HepG2 (cell line): Measurements from ENCODE around the gene CIITA. TPM values are rescaled to one million over a fixed set of nuclear protein-coding genes. Genes with fewer than 3 reads are reported as not detected.

Source experiments
- HDAC6 ChIP-seq: fragments of 200-600 bp; sonication (generic); IDR thresholded peaks from 2 replicates; pipeline ENCODE4 v1.7.0; 2017; ENCODE audit warnings: mild to moderate bottlenecking, antibody characterized with exemption, low read length, low read depth
- HNRNPL ChIP-seq: fragments of 200-400 bp; formaldehyde crosslinking; IDR thresholded peaks from 2 replicates; pipeline ENCODE4 v1.6.1; 2017; ENCODE audit warnings: mild to moderate bottlenecking, low read depth, low read length
- KDM6A ChIP-seq: IDR thresholded peaks from 2 replicates; pipeline ENCODE4 v1.6.1; 2016; ENCODE audit warnings: low read depth
- MAFF ChIP-seq: IDR thresholded peaks from 2 replicates; pipeline ENCODE4 v1.6.1; 2011; ENCODE audit warnings: low read depth, low read length, improper control_type of control experiment
- MBD4 ChIP-seq: IDR thresholded peaks from 2 replicates; pipeline ENCODE4 v1.6.1; 2012; ENCODE audit warnings: low read length, inconsistent platforms, borderline replicate concordance
- NCOR1 ChIP-seq: fragments of 200-600 bp; sonication (generic); IDR thresholded peaks from 2 replicates; pipeline ENCODE4 v1.7.0; 2017; ENCODE audit warnings: antibody characterized with exemption, low read length, borderline replicate concordance
- RARA ChIP-seq: IDR thresholded peaks from 2 replicates; pipeline ENCODE4 v1.6.1; 2016; ENCODE audit warnings: missing genetic modification reagents, missing compliant biosample characterization
- RCOR2 ChIP-seq: IDR thresholded peaks from 2 replicates; pipeline ENCODE4 v1.6.1; 2016; ENCODE audit warnings: missing biosample characterization, missing genetic modification reagents
- RNF2 ChIP-seq: fragments of 450-650 bp; conservative IDR thresholded peaks from 2 replicates; pipeline ENCODE4 v1.6.1; 2016; ENCODE audit warnings: low read depth
- RORA ChIP-seq: sonication (generic); formaldehyde crosslinking; IDR thresholded peaks from 2 replicates; pipeline ENCODE4 v1.5.0; 2020; ENCODE audit warnings: mild to moderate bottlenecking, missing genetic modification reagents, moderate library complexity
- RXRB ChIP-seq: IDR thresholded peaks from 2 replicates; pipeline ENCODE4 v1.6.1; 2016; ENCODE audit warnings: borderline replicate concordance, missing genetic modification reagents, missing compliant biosample characterization
- SSRP1 ChIP-seq: IDR thresholded peaks from 2 replicates; pipeline ENCODE4 v1.6.1; 2016; ENCODE audit warnings: control low read depth
- ZNF3 ChIP-seq: IDR thresholded peaks from 2 replicates; pipeline ENCODE4 v1.7.0; 2017; ENCODE audit warnings: inconsistent platforms
- ZNF44 ChIP-seq: sonication (generic); formaldehyde crosslinking; IDR thresholded peaks from 2 replicates; pipeline ENCODE4 v1.5.1; 2020; ENCODE audit warnings: mild to moderate bottlenecking, missing genetic modification reagents
- ZNF598 ChIP-seq: sonication (generic); formaldehyde crosslinking; IDR thresholded peaks from 2 replicates; pipeline ENCODE4 v1.5.1; 2020; ENCODE audit warnings: mild to moderate bottlenecking, missing genetic modification reagents, borderline replicate concordance
- ZNF629 ChIP-seq: sonication (generic); formaldehyde crosslinking; conservative IDR thresholded peaks from 2 replicates; pipeline ENCODE4 v1.5.0; 2020; ENCODE audit warnings: missing genetic modification reagents
- ZNF761 ChIP-seq: sonication (generic); formaldehyde crosslinking; conservative IDR thresholded peaks from 2 replicates; pipeline ENCODE4 v1.4.0; 2020; ENCODE audit warnings: mild to moderate bottlenecking, missing genetic modification reagents
- ZNF780A ChIP-seq: sonication (generic); formaldehyde crosslinking; IDR thresholded peaks from 2 replicates; pipeline ENCODE4 v1.8.0; 2022; ENCODE audit warnings: mild to moderate bottlenecking, missing genetic modification reagents, moderate library complexity
- ZSCAN31 ChIP-seq: sonication (generic); formaldehyde crosslinking; IDR thresholded peaks from 2 replicates; pipeline ENCODE4 v1.5.0; 2020; ENCODE audit warnings: low read depth, mild to moderate bottlenecking, missing genetic modification reagents
- polyA plus RNA-seq, 8 experiments: library from polyadenylated mRNA; depleted of rRNA in 3 of 8; stranded (reverse) in 7 of 8; unstranded in 1 of 8; fragments of >200 nt; fragmentation: Illumina TruSeq in 4 of 8; extraction: Trizol in 4 of 8; gene quantifications; 2 replicates each; pipeline versions ENCODE4 v1.2.1 to v1.2.3, GENCODE V29; 2011 to 2016; ENCODE audit warnings: low read depth in 4 of 8, missing spikeins in 1 of 8, mixed read lengths in 1 of 8; ENCODE audit not compliant: insufficient read depth in 1 of 8
- total RNA-seq, 5 experiments: library from RNA; depleted of rRNA; stranded (reverse); fragments of >200 nt; fragmentation: Illumina TruSeq; extraction: Trizol; gene quantifications; 2 replicates each; pipeline ENCODE4 v1.2.3, GENCODE V29; 2016; ENCODE audit warnings: low read depth in 1 of 5
- TF ChIP-seq, protein P1 (sequence below): sonication (generic); formaldehyde crosslinking; IDR thresholded peaks from 2 replicates; pipeline ENCODE4 v1.4.0; 2020; ENCODE audit warnings: missing genetic modification reagents, borderline replicate concordance
- TF ChIP-seq, protein P2 (sequence below): sonication (generic); formaldehyde crosslinking; IDR thresholded peaks from 2 replicates; pipeline ENCODE4 v1.4.0; 2020; ENCODE audit warnings: missing genetic modification reagents
- TF ChIP-seq, protein P3 (sequence below): IDR thresholded peaks from 2 replicates; pipeline ENCODE4 v1.6.1; 2016; ENCODE audit warnings: mild to moderate bottlenecking, missing biosample characterization, missing genetic modification reagents
- TF ChIP-seq, protein P4 (sequence below): sonication (generic); formaldehyde crosslinking; IDR thresholded peaks from 2 replicates; pipeline ENCODE4 v1.8.1; 2022; ENCODE audit warnings: mild to moderate bottlenecking, missing genetic modification reagents
- TF ChIP-seq, protein P5 (sequence below): IDR thresholded peaks from 2 replicates; pipeline ENCODE4 v1.6.1; 2016; ENCODE audit warnings: low read depth, control low read depth

The CIITA gene
- total and polyA plus RNA-seq, 2 of the 13 experiments (the other 11 are each of a cell fraction or from before 2014, with no cell fraction given), result 0.08 to 0.09 TPM

DNA sequence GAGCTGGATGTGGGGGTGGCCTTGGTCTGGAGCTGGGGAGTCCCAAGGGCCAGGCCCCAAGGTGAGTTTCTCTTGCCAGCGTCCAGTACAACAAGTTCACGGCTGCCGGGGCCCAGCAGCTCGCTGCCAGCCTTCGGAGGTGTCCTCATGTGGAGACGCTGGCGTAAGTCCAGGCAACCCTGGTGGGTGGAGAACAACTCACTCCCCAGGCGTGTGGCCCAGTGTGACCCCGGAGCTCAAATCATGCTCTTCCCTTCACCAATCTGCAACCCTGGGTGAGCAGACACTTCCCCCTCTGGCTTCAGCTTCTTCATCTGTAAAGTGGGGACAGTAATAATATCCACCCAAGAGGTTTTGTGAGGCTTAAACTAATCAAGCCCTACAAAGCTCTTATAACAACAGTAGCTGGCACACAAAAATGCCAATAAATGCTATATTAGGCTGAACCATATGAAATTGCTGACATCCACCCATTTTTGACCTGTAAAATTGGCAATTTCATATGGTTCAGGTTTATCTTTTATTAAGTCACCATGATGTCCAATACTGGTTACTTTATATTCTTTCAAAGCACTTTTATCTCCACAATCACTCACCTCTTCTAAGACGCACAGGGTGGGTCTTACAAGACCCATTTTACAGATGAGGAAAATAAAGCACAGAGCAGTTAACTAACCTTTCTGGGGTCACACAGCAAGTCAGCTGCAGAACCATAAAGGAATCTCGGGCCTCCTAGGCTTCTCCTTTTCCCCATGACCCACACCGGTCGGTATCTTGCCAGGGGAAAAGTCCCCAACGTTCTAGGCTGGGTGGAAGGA lies 45.5 kb downstream of the CIITA start (continued):
- TF ChIP-seq, protein P1, sequence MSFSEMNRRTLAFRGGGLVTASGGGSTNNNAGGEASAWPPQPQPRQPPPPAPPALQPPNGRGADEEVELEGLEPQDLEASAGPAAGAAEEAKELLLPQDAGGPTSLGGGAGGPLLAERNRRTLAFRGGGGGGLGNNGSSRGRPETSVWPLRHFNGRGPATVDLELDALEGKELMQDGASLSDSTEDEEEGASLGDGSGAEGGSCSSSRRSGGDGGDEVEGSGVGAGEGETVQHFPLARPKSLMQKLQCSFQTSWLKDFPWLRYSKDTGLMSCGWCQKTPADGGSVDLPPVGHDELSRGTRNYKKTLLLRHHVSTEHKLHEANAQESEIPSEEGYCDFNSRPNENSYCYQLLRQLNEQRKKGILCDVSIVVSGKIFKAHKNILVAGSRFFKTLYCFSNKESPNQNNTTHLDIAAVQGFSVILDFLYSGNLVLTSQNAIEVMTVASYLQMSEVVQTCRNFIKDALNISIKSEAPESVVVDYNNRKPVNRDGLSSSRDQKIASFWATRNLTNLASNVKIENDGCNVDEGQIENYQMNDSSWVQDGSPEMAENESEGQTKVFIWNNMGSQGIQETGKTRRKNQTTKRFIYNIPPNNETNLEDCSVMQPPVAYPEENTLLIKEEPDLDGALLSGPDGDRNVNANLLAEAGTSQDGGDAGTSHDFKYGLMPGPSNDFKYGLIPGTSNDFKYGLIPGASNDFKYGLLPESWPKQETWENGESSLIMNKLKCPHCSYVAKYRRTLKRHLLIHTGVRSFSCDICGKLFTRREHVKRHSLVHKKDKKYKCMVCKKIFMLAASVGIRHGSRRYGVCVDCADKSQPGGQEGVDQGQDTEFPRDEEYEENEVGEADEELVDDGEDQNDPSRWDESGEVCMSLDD, result no peak
- TF ChIP-seq ZNF44 (CRISPR knock-in tag) (0 out of 2 replicates have a peak, but pooled peaks have one; percentile 27), MAFF (peak; percentile 49; the same call in 1 of the 2 replicates), ZSCAN31 (CRISPR knock-in tag) (0 out of 2 replicates have a peak, but pooled peaks have one; percentile 34), ZNF780A (CRISPR knock-in tag) (no peak), ZNF761 (no peak), RCOR2 (CRISPR knock-in tag) (peak; percentile 66; the same call in 1 of the 2 replicates), HNRNPL (0 out of 2 replicates have a peak, but pooled peaks have one; percentile 29), KDM6A (no peak), MBD4 (no peak), HDAC6 (no peak), ZNF629 (CRISPR knock-in tag) (peak; percentile 83), ZNF598 (no peak), SSRP1 (CRISPR knock-in tag) (no peak), RARA (peak; percentile 49), RXRB (CRISPR knock-in tag) (peak; percentile 80), RORA (CRISPR knock-in tag) (no peak), ZNF3 (no peak), RNF2 (no peak), NCOR1 (no peak)
- TF ChIP-seq, protein P2, sequence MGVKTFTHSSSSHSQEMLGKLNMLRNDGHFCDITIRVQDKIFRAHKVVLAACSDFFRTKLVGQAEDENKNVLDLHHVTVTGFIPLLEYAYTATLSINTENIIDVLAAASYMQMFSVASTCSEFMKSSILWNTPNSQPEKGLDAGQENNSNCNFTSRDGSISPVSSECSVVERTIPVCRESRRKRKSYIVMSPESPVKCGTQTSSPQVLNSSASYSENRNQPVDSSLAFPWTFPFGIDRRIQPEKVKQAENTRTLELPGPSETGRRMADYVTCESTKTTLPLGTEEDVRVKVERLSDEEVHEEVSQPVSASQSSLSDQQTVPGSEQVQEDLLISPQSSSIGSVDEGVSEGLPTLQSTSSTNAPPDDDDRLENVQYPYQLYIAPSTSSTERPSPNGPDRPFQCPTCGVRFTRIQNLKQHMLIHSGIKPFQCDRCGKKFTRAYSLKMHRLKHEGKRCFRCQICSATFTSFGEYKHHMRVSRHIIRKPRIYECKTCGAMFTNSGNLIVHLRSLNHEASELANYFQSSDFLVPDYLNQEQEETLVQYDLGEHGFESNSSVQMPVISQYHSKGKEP (CRISPR knock-in tag), result no peak
- TF ChIP-seq, protein P3, sequence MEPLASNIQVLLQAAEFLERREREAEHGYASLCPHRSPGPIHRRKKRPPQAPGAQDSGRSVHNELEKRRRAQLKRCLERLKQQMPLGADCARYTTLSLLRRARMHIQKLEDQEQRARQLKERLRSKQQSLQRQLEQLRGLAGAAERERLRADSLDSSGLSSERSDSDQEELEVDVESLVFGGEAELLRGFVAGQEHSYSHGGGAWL (CRISPR knock-in tag), result no peak; the same call in 1 of the 2 replicates
- TF ChIP-seq, protein P4, sequence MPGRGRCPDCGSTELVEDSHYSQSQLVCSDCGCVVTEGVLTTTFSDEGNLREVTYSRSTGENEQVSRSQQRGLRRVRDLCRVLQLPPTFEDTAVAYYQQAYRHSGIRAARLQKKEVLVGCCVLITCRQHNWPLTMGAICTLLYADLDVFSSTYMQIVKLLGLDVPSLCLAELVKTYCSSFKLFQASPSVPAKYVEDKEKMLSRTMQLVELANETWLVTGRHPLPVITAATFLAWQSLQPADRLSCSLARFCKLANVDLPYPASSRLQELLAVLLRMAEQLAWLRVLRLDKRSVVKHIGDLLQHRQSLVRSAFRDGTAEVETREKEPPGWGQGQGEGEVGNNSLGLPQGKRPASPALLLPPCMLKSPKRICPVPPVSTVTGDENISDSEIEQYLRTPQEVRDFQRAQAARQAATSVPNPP (CRISPR knock-in tag), result no peak
- TF ChIP-seq, protein P5, sequence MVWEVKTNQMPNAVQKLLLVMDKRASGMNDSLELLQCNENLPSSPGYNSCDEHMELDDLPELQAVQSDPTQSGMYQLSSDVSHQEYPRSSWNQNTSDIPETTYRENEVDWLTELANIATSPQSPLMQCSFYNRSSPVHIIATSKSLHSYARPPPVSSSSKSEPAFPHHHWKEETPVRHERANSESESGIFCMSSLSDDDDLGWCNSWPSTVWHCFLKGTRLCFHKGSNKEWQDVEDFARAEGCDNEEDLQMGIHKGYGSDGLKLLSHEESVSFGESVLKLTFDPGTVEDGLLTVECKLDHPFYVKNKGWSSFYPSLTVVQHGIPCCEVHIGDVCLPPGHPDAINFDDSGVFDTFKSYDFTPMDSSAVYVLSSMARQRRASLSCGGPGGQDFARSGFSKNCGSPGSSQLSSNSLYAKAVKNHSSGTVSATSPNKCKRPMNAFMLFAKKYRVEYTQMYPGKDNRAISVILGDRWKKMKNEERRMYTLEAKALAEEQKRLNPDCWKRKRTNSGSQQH, result no peak
